HG03442 (cell line): Measurements from ENCODE around the gene P3H1.
"Not testable (repeated sequence)": the region's sequence is repeated elsewhere in the genome, so short reads cannot be mapped to it uniquely, and the experiment has no call there.

Source experiments
- ATAC-seq: cut with Tn5 transposase; IDR thresholded peaks from one replicate; pipeline ENCODE4 v1.9.1; 2021; ENCODE audit warnings: mild to moderate bottlenecking, moderate library complexity; ENCODE audit not compliant: unreplicated experiment

The P3H1 gene

DNA sequence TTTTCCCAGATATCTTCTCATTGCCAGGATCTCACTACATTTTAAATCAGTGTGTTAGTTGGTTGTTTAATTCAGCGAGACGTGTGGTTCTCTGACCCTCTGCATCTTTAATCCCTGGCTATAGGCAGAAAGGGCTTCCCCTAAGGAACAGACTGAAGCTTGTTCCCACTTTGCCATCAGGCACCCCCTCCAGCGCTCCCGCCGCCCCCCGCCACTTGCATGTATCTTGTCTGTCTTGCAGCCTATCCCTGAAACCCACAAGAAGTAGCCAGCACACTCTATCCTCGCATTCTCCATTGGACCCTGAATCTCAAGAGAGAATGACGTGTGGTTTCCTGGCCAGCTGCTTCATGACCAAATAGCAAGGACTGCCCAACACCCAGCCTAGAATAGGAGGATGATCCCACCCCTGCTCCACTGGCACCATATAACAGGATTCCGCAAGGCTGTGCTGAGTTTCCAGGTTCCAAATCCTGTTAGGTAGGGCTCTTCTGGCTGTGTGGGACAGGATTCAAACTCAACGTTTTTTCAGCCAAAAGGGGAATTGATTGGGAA, 34.6 kb downstream of the P3H1 start:
- no peak for ATAC-seq

GRCh38 chr1:42731585-42731984, 35.2 kb downstream of the P3H1 start:
- ATAC-seq, result no peak

- no peak for ATAC-seq
Measured at GRCh38 chr1:42730988-42731387, 35.8 kb downstream of the P3H1 start.

- no peak for ATAC-seq
Measured at GRCh38 chr1:42730002-42730401, 36.8 kb downstream of the P3H1 start.

DNA sequence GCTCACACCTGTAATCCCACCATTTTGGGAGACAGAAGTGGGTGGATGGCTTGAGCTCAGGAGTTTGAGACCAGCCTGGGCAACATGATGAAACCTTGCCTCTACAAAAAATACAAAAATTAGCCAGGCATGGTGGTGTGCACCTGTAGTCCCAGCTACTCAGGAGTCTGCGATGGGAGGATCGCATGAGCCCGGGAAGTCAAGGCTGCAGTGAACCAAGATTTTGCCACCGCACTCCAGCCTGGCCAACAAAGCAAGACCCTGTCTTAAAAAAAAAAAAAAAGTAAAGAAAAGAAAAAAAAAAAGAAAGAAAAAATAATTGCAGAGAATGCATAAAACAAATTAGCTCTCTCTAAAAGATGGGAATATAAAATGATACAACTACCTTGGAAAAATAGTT, 41.0 kb downstream of the P3H1 start:
- not testable (repeated sequence) for ATAC-seq

DNA sequence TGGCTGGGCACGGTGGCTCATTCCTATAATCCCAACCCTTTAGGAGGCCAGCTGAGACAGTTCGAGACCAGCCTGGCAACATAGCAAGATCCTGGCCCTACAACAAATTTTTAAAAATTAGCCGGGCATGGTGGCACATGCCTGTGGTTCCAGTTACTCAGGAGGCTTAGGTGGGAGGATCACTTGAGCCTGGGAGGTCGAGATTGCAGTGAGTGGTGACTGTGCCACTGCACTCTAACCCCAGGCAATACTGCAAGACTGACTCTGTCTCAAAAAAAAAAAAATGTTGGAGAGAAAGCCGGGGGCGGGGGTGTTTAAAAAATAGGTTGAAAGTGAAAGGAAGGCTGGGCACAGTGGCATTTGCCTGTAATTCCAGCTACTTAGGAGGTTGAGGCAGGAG, 43.3 kb downstream of the P3H1 start:
- no peak for ATAC-seq

DNA sequence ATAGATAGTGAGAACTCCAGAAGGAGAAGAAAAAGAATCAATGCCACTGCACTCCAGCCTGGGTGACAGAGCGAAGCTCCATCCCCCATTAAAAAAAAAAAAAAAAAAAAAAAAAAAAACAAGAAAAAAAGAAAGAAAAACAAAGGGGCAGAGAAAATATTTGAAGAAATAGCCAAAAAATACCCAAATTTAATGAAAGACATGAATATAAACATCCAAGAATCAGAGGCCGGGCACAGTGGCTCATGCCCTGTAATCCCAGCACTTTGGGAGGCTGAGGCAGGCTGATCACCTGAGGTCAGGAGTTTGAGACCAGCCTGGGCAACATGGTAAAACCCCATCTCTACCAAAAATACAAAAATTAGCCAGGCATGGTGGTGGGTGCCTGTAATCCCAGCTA, 44.4 kb downstream of the P3H1 start:
- not testable (repeated sequence) for ATAC-seq

DNA sequence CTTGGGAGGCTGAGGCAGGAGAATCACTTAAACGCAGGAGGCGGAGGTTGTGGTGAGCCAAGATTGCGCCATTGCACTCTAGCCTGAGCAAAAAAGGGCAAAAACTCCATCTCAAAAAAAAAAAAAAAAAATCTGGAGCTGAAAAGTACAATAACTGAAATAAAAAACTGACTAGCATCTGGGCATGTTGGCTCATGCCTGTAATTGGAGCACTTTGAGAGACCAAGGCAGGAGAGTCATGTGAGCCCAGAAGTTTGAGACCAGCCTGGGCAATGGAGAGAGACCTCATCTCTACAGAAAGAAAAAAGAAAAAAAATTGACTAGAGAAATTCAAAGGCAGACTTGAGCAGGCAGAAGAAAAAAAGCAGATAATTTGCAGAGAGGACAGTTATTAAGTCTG, 44.9 kb downstream of the P3H1 start:
- no peak for ATAC-seq

DNA sequence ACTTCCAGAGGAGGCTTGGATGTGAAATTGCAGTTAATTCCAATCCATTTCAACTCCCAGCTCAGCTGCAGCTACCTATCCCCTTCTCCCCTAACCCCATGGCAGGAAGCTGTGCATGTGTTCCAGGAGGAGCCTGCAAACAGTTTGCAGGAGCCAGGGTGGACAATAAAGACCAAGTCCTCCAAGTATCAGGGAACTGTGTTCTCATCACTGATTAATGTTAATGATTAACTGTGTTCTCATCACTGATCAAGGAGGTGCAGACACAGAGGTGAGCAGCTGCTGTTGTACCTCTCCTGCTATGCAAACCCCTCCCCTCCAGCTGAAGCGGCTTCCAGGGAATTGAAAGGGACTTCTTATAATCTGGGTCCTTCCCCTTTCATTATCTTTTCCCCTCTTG, 46.0 kb downstream of the P3H1 start:
- no peak for ATAC-seq

GRCh38 chr1:42714441-42714840, 52.4 kb downstream of the P3H1 start:
- not testable (repeated sequence) for ATAC-seq

DNA sequence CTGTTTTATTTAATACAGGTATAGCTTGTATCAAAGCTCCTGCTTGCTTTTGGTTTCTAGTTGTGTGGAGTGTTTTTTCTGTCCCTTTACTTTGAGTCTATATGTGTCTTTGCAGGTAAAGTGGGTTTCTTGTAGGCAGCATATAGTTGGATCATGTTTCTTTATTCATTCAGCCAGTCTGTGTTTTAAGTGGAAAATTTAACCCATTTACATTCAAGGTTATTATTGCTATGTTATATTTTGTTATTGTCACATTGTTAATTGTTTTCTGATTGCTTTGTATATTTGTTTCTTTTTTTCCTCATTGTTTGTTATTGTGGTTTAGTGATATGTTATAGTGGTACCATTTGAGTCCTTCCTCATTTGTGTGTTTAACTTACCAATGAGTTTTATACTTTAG, 53.5 kb downstream of the P3H1 start:
- no peak for ATAC-seq

DNA sequence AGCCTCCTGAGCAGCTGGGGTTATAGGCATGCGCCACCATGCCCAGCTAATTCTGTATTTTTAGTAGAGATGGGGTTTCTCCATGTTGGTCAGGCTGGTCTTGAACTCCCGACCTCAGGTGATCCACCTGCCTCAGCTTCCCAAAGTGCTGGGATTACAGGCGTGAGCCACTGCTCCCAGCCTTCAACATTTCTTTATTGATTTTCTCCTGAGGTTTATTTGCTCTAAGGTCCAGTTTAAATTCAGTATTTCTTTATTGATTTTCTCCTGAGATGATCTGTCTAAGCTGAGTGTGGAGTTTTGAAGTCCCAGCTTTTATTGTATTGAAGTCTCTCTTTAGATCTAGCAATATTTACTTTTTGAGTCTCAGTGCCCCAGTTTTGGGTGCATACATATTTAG, 54.0 kb downstream of the P3H1 start:
- not testable (repeated sequence) for ATAC-seq

- no peak for ATAC-seq
Measured at GRCh38 chr1:42703888-42704464, 62.9 kb downstream of the P3H1 start.

DNA sequence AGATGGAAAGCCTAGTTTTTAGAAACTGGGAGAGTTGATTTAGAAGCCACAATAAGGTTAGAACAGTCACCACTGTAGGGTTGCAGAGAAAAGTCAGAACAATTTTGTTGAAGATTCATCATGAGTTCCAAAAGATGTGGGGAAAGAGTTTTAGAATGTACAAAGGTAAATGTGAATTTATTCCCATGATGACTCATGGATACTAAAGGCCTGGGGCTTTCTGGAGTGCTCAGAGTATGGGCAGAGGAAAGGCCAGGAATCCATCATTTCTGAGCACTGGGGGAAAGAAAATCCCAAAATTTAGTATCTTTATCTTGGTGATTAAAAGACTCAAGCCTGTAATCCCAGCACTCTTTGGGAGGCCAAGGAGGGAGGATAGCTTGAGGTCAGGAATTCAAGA, 66.8 kb downstream of the P3H1 start:
- no peak for ATAC-seq

DNA sequence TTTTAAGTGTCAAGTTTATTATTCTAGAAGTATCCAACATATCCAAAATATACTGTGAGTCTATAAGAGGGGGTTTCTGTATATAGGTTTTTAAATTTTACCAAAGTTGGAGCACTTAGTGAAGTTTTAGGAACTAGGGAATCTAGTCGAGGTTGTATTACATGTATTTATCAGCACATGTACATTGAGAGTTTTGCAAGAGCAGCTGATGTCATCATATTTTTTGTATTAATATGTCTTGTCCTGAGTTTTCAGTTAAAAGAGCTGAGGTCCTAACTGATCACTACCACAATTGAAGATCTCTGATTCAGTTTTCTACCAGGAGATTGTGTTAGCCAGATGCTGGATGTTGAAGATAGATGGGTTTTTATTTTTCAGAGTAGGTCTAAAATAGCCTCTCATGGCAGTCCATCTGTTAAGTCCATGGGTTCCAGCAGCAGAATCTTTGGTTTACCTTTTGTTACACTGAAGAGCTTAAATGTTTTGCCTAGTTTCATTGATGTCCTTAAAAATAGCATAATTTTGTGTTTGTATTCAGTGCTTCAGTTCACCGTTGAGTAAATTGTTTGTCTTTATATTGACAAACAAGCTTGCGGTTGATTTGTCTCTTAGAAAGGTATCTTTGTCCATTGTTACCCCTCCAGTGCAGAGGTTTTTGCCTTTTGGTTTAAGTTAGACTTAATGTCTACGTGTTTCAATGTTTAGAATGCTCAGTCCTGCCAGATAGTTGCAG, 68.6 kb downstream of the P3H1 start:
- ATAC-seq, result no peak
